Activated T-cell treated with anti-CD3 and anti-CD28 coated beads for 1 hour (primary cell): ENCODE measurements around the gene SDK2.
"Not testable (repeated sequence)": the region's sequence is repeated elsewhere in the genome, so short reads cannot be mapped to it uniquely, and the experiment has no call there.

ENCODE experiments used
- DNase-seq: peaks from one replicate; pipeline ENCODE4 v3.0.0-alpha.2; 2020; ENCODE audit warnings: low read depth

The SDK2 gene

DNA sequence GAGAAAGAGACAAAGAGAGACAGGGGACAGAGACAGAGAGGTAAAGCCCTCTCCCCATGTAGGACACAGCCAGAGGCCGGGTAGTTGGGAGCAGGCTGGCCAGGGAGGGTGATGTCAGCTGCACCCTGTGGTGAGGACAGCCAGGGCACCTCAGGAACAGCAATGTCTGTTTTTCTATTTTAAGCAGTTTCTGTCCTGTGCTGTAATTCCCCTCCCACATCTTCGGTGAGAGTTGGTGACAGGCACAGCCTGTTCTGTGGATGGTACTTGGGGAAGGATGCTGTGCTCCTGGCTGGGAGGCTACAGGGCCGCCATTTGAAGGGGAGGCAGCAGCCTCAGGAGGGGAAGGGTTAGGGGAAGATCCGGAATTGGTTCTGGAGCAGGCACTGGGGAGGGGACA, 163.5 kb downstream of the SDK2 start:
- DNase-seq = no peak

DNA sequence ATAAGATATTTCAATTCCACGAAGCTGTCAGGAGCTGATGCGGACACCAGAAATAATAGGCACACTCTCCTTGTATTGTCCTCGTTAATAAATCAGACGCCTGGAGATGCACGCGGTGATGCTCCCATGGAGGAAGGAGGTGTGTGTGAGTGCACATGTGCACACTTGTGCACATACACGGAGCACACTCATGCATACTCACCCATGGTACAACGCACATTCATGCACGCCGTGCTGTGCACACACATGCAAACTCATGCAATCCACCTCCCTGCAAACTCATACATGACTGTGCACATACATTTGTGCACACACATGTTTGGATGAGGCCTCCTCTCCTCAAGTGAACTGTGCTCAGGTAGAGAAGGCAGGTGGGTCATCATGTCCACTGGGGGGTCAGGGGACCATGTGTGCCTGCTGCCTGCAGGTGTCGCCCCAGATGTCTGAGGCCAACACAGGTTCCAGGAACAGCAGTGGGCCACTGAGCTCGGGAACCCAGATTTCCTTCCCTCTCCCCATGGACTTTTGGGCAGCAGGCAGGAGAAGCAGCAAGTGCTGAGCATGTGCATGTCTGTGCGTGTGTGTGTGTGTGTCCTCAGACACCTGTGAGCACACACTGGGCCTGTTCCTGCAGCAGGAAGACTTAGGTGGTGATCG, 165.3 kb downstream of the SDK2 start:
- DNase-seq = no peak

DNA sequence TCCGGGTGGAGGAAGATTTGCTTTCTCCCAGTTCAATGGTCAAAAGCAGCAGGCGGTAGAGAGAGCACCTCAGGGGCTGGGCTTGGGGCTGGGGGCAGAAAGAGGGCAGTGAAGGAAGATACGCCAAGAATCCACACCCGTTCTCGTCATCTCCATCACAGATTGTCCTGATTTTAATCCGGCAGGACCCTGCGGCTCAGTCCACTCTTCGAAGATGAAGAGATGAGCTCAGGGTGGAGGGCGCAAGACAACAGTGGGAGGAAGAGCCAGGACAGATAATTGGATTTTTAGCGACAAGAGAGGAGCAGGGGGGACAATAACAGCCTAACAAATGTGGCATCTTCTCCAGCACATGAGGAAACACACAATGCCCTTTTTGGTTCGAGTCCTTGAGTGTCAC, 165.9 kb downstream of the SDK2 start:
- no peak for DNase-seq

GRCh38 chr17:73476890-73477350, 167.3 kb downstream of the SDK2 start:
- no peak for DNase-seq

- DNase-seq = peak; percentile 5
These were observed 169.8 kb downstream of the SDK2 start for GRCh38 chr17:73474370-73474988.

DNA sequence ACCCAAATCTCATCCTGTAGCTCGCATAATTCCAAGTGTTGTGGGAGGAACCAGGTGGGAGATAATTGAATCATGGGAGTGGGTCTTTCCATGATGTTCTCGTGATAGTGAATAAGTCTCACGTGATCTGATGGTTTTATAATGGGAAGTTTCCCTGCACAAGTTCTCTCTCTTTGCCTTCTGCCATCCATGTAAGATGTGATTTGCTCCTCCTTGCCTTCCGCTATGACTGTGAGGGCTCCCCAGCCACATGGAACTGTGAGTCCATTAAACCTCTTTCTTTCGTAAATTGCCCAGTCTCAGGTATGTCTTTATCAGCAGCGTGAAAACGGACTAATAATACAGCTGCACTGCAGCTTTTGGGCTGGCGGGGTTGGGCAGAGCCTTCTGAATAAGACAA, 171.5 kb downstream of the SDK2 start:
- DNase-seq = not testable (repeated sequence)

DNA sequence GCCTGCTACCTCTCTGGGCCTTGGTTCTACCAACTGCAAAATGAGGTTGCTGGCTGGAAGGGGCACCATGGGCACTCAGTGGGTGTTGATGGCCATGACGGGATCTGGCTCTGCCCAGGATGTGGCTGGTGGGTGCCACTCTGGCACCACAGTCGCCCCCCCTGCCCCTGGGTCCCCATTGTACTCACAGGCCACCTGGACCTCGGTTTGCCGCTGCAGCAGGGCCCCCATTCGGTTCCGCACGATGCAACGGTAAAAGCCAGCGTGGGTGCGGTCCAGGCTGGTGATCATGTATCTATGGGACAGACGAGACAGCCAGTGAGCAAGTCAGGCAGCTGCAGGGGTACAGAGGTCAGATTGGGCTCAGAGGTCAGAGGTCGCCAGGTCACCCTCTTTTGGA, 172.3 kb downstream of the SDK2 start:
- DNase-seq = no peak

GRCh38 chr17:73470316-73470826, 173.9 kb downstream of the SDK2 start:
- DNase-seq = no peak

GRCh38 chr17:73469311-73469710, 174.9 kb downstream of the SDK2 start:
- no peak for DNase-seq

DNA sequence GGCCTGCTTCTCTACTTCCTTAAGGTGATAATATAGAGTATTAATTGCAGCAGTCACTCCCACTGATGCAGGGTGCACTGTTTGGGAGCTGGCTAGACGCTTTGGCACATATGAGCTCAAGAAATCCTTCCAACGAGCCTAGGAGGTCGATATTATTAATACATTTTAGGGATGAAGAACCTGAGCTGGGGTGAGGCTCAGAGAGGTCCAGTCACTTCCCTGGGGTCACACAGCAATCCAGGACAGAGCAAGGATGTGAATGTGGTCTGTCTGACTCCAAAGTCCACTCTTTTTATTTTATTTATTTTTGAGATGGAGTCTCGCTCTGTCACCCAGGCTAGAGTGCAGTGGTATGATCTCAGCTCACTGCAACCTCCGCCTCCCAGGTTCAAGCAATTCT, 176.0 kb downstream of the SDK2 start:
- DNase-seq = no peak

GRCh38 chr17:73467651-73468050, 176.6 kb downstream of the SDK2 start:
- DNase-seq = no peak

DNA sequence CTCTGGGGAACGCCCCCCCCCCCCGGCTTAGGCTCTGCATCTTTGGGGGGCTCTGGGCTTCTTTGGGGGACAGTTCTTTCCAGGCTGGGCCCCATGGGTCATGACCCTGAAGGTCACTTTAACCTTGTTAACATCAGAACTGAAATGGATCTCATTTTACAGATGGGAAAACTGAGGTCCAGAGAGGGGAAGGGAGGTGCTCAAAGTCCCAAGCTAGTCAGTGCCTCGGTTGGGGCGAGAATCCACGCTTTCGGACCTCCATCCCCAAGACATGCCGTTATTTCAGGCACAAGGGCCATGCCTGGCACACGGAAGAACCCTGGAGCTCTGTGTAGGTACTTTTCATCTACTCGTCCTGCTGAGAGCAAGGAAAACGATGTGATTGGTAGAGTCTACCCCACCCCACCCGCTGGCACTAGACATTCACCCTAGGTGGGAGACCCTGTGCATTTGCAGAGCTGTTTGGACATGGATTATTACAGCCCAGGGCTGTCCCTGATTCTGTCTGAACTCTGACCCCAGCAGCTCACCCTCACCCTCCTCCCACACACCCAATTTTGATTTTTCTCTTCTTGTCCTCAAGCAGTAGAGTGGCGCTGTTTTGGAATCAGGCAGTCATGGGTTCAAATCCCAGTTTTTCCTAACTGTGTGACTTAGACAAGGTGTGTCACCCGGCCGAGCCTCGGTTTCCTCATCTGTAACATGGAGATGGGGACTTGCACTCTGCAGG, 177.4 kb downstream of the SDK2 start:
- no peak for DNase-seq

DNA sequence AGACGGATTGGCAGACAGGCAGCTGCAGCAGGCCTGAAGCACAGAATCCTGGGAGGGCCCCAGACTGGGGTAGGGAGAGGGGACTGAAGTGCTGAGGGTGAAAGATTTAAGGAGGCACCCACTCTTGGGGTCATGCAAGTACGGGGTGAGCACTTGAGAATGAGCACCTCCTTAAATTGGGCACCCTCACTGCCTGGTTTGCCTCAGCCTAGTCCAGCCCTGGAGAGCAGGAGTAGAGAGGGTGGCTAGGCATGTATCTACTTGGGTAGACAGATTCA, 178.4 kb downstream of the SDK2 start:
- DNase-seq = no peak

- DNase-seq = no peak
These were observed 178.9 kb downstream of the SDK2 start for GRCh38 chr17:73465130-73465952.

DNA sequence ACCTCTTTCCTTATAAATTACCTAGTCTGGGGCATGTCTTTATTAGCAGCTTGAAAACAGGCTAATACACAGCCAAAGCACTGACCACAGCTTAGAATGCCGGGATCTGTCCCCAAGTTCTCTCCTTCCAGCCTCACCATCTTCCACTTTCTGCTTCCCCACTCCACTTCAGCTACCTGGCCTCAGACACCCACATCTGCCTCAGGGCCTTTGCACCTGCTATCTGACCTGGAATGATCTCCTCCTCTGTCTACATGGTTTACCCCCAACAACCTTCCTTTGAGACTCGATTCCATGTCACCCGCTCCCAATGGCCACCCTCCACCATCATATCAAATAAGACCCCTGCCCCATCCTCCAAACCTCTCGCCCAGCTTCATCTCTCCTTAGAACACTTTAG, 179.8 kb downstream of the SDK2 start:
- DNase-seq = no peak

DNA sequence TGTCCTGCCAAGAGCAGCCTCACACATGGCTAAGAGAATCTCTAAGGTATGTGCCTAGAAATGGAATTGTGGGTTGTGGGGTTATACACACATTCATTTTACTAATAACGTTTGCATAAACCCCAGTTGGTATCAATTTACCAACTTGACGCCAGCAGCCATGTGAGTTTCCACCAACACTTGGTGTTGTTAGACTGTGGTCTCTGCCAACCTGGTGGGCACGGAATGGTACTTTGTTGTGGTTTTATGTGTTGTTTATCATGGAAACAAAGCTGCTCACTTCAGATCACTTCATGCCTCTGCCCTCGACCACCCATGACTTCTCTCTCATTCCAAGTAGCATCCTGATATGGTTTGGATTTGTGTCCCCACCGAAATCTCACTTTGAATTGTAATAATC, 180.4 kb downstream of the SDK2 start:
- DNase-seq = no peak

GRCh38 chr17:73462823-73463222, 181.4 kb downstream of the SDK2 start:
- no peak for DNase-seq

- no peak for DNase-seq
These were observed 184.3 kb downstream of the SDK2 start for GRCh38 chr17:73459980-73460379.

- no peak for DNase-seq
These were observed 188.5 kb downstream of the SDK2 start for GRCh38 chr17:73455767-73456166.

GRCh38 chr17:73455050-73455687, 189.1 kb downstream of the SDK2 start:
- DNase-seq = no peak

GRCh38 chr17:73453494-73453893, 190.8 kb downstream of the SDK2 start:
- not testable (repeated sequence) for DNase-seq

GRCh38 chr17:73453090-73453489, 191.2 kb downstream of the SDK2 start:
- no peak for DNase-seq
